T-cell (primary cell): ENCODE results near the gene LDHAL6A. TPM values are rescaled to one million over a fixed set of nuclear protein-coding genes. Genes with fewer than 3 reads are reported as not detected.

Source experiments
- ATAC-seq, 4 experiments: fragments of 200-7000 bp in 3 of 4; fragments of 150-1000 bp in 1 of 4; cut with Tn5 transposase; replicated peaks in 1 of 4; 1 replicate in 3 of 4; 2 replicates in 1 of 4; pipeline ENCODE4 v1.10.0; 2021; ENCODE audit warnings: moderate library complexity in 3 of 4, mild to moderate bottlenecking in 2 of 4, moderate number of reproducible peaks in 1 of 4
- CTCF ChIA-PET, 2 donors: fragments of 300-600 bp; sonication (Branson Sonifier 250); formaldehyde crosslinking; loops; one replicate each; lab custom pipeline; 2022; ENCODE audit warnings: antibody characterized with exemption in 2 of 2; lab: Charles Lee
- POLR2A ChIA-PET, 2 donors: fragments of 300-600 bp; sonication (Branson Sonifier 250); formaldehyde crosslinking; loops; one replicate each; lab custom pipeline; 2022; ENCODE audit warnings: antibody characterized with exemption in 2 of 2; lab: Charles Lee
- DNase-seq, 35 experiments: peaks; one replicate each; pipeline versions ENCODE4 v3.0.0 to v3.0.0-alpha.2; 2013 to 2023
- H3K27ac ChIP-seq: one replicate; pipeline ENCODE4 v1.5.1; 2013; ENCODE audit warnings: low read length
- H3K27me3 ChIP-seq, 2 experiments: replicated peaks in 1 of 2; 1 replicate in 1 of 2; 2 replicates in 1 of 2; pipeline versions ENCODE4 v1.6.1 to v1.7.0; 2013; ENCODE audit warnings: low read length in 1 of 2, mixed read lengths in 1 of 2; ENCODE audit not compliant: control insufficient read depth in 2 of 2, insufficient read depth in 2 of 2; ENCODE audit errors: extremely low read depth in 1 of 2
- H3K36me3 ChIP-seq, 2 donors: 1 replicate in 1 of 2; 2 replicates in 1 of 2; pipeline versions ENCODE4 v1.6.1 to v1.7.0; 2013; ENCODE audit warnings: low read length in 1 of 2; ENCODE audit not compliant: control insufficient read depth in 2 of 2, insufficient read depth in 1 of 2; ENCODE audit errors: extremely low read depth in 1 of 2
- H3K4me1 ChIP-seq, 2 experiments: 1 replicate in 1 of 2; 2 replicates in 1 of 2; pipeline versions ENCODE4 v1.6.1 to v1.7.0; 2013; ENCODE audit warnings: low read length in 2 of 2, mixed read lengths in 1 of 2; ENCODE audit not compliant: insufficient read depth in 2 of 2, control insufficient read depth in 1 of 2; ENCODE audit errors: extremely low read depth in 1 of 2
- H3K4me3 ChIP-seq, 2 donors: 1 replicate in 1 of 2; 2 replicates in 1 of 2; pipeline versions ENCODE4 v1.5.1 to v1.7.0; 2013; ENCODE audit warnings: mild to moderate bottlenecking in 2 of 2, low read length in 1 of 2, moderate library complexity in 1 of 2; ENCODE audit not compliant: control insufficient read depth in 1 of 2; ENCODE audit errors: extremely low read depth in 1 of 2
- H3K9me3 ChIP-seq: 2 replicates; pipeline ENCODE4 v1.7.0; 2013
- H3K27ac Mint-ChIP-seq, 2 donors: one replicate each; pipeline ENCODE4 v1.8.0; 2020 to 2021; ENCODE audit warnings: mild to moderate bottlenecking in 2 of 2, mixed read lengths in 2 of 2
- H3K27me3 Mint-ChIP-seq, 2 donors: one replicate each; pipeline ENCODE4 v1.8.0; 2021 to 2022; ENCODE audit warnings: mixed read lengths in 2 of 2
- H3K36me3 Mint-ChIP-seq: one replicate; pipeline ENCODE4 v1.8.0; 2021; ENCODE audit warnings: mixed read lengths
- H3K4me1 Mint-ChIP-seq, 3 donors: one replicate each; pipeline ENCODE4 v1.8.0; 2020 to 2022; ENCODE audit warnings: mixed read lengths in 3 of 3, mild to moderate bottlenecking in 1 of 3
- H3K4me3 Mint-ChIP-seq, 3 donors: one replicate each; pipeline ENCODE4 v1.8.0; 2020 to 2022; ENCODE audit warnings: mild to moderate bottlenecking in 3 of 3, mixed read lengths in 3 of 3, moderate library complexity in 3 of 3
- H3K9me3 Mint-ChIP-seq, 3 donors: one replicate each; pipeline ENCODE4 v1.8.0; 2020 to 2022; ENCODE audit warnings: mixed read lengths in 3 of 3
- WGBS: methylation state at CpG from one replicate; pipeline ENCODE4 v1.1.5; 2013; ENCODE audit warnings: missing lambda C conversion rate; ENCODE audit not compliant: insufficient coverage; 5-methylcytosine and 5-hydroxymethylcytosine counted together
- total RNA-seq, 35 experiments: library from RNA in 6 of 35; stranded (reverse) in 6 of 35; fragments of 120-200 nt in 1 of 35; gene quantifications; one replicate each; pipeline versions ENCODE4 v1.2.1 to v1.2.4 and lab custom pipeline; 2013 to 2026

Gene LDHAL6A
- total RNA-seq, 5 donors from 2014 or later (not counting 1 experiment from before 2014, with no cell fraction given), result 0.46 TPM; not detected in 4

DNA sequence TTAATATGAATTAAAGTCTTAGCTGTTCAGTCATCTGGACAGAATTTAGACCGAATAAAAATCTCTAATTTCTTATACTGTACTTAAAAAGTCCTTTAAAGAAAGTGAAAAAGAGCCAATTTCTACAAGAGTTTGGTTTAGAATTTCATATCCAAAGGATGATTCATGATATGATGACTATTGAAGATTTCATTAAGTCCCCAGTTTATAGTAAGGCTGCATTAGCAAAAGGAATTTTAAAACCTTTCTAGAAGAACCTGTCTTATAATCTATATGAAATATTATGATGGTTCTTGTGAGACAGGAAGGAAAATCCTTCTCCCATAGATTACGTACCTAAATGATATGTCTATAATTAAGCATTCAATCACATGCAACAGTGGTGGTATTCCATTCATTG is 36.3 kb downstream of the LDHAL6A start:
- H3K36me3 Mint-ChIP-seq, result peaks cover 53% of the 10 kb centered on the region
- WGBS, result no CpG with 5 or more reads among the region's 2 CpGs
- H3K9me3 Mint-ChIP-seq, result no peaks in the 10 kb centered on the region
- H3K4me1 Mint-ChIP-seq, result peaks cover 0 to 7% (median 5%) of the 10 kb centered on the region in 3 donors
- ATAC-seq (no peak), DNase-seq (no peak)
- no peak overlapping the region for H3K4me3 Mint-ChIP-seq
- no peaks in the 10 kb centered on the region for H3K9me3 ChIP-seq
- ChIA-PET CTCF (no interaction called here), POLR2A (no interaction called here)
- no peak overlapping the region for H3K27ac ChIP-seq
- H3K4me1 ChIP-seq, result no peaks in the 10 kb centered on the region
- H3K27ac Mint-ChIP-seq, result no peak overlapping the region
- H3K27me3 ChIP-seq, result no peaks in the 10 kb centered on the region
- H3K4me3 ChIP-seq, result no peak overlapping the region
- H3K27me3 Mint-ChIP-seq, result no peaks in the 10 kb centered on the region
- H3K36me3 ChIP-seq, result peaks cover 14 to 40% of the 10 kb centered on the region in 2 donors

DNA sequence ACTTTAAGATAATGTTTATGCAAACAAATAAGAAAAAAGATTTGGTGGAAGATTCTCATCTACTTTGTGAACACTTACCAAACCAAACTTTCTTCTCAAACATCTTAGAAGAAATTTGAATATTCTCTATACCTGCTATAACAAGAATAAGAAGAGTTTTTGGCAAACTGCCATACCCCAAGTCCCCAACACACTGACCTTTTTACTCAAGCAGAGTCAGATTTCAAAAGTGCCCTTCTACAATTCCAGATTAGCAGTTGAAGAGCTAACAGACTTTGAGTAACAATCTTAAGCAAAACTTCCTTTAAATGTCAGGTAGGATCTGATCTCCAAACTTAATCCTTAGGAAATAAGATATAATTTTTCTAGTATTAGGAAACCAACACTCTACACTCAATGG is 37.2 kb downstream of the LDHAL6A start:
- peaks cover 0 to 7% (median 5%) of the 10 kb centered on the region in 3 donors for H3K4me1 Mint-ChIP-seq
- CTCF ChIA-PET, result no interaction called here
- Histone ChIP-seq H3K9me3 (no peaks in the 10 kb centered on the region), H3K27ac (no peak overlapping the region), H3K4me3 (no peak overlapping the region), H3K4me1 (no peaks in the 10 kb centered on the region), H3K36me3 (peaks cover 14 to 45% of the 10 kb centered on the region in 2 donors), H3K27me3 (no peaks in the 10 kb centered on the region)
- H3K27ac Mint-ChIP-seq, result no peak overlapping the region
- no peak overlapping the region for H3K4me3 Mint-ChIP-seq
- no peaks in the 10 kb centered on the region for H3K27me3 Mint-ChIP-seq
- no peak for ATAC-seq
- POLR2A ChIA-PET, result no interaction called here
- H3K9me3 Mint-ChIP-seq, result no peaks in the 10 kb centered on the region
- H3K36me3 Mint-ChIP-seq, result peaks cover 52% of the 10 kb centered on the region
- no peak for DNase-seq

DNA sequence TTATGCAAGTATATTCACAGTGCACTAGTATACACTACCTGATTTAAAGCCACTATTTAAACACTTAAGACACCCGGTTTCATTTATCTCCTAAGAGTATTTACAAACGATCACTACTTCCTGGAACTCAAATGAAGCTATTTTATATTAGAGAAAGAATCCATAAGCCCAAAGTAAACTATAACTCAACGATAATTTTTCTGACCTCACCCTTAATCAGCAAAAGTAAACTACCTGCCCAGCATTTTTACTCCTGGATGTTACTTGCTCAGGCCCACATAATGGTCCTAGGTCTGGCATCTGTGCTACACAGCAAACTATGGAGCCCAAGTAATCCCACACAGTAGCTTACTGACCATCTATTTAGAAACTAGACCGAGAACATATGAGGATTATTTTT is 37.7 kb downstream of the LDHAL6A start:
- POLR2A ChIA-PET, result no interaction called here
- CTCF ChIA-PET, result interaction anchor here in 1 of 2 donors (1.3 kb wide), 1 partner anchor 238 kb away, joined by 3 read pairs; no protein-coding TSS in a partner anchor
- no peaks in the 10 kb centered on the region for H3K27me3 Mint-ChIP-seq
- Histone ChIP-seq H3K4me3 (no peak overlapping the region), H3K9me3 (no peaks in the 10 kb centered on the region), H3K27ac (no peak overlapping the region), H3K36me3 (peaks cover 14 to 45% of the 10 kb centered on the region in 2 donors), H3K27me3 (no peaks in the 10 kb centered on the region), H3K4me1 (no peaks in the 10 kb centered on the region)
- H3K4me3 Mint-ChIP-seq, result no peak overlapping the region
- no CpG with 5 or more reads among the region's 4 CpGs for WGBS
- H3K27ac Mint-ChIP-seq, result peak overlapping the region in 1 of 2 donors; percentile 70
- H3K9me3 Mint-ChIP-seq, result no peaks in the 10 kb centered on the region
- H3K4me1 Mint-ChIP-seq, result peaks cover 0 to 7% (median 6%) of the 10 kb centered on the region in 3 donors
- H3K36me3 Mint-ChIP-seq, result peaks cover 52% of the 10 kb centered on the region
- ATAC-seq (no peak), DNase-seq (no peak)

DNA sequence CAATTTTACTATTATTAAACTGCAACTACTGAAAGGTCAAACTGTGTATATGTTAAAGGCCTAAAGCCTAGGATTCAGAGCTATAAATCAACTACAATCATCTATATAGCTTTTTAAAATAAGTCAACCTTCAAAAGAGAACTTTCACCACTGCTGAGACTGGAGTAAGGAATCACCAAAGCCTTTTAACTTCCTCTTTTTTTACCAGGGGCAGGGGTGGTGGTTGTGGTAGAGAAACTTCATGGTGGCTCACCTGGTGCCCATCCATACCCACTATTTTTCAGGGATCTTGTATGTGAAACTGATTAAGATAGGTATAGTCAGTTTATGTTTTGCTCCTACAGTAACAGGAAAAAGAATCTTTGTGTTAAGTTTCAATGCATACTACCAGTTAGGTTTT is 39.6 kb downstream of the LDHAL6A start:
- peaks cover 0 to 9% (median 8%) of the 10 kb centered on the region in 3 donors for H3K4me1 Mint-ChIP-seq
- H3K36me3 ChIP-seq, result peaks cover 14 to 55% of the 10 kb centered on the region in 2 donors
- H3K27me3 Mint-ChIP-seq, result no peaks in the 10 kb centered on the region
- ChIA-PET CTCF (interaction anchor here in 1 of 2 donors (0.5 to 0.6 kb wide), 2 partner anchors 18 to 477 kb away, joined by 3 read pairs; no protein-coding TSS in a partner anchor), POLR2A (interaction anchor here in 1 of 2 donors (0.6 kb wide), 1 partner anchor 32 kb away, joined by 3 read pairs; no protein-coding TSS in a partner anchor)
- no peaks in the 10 kb centered on the region for H3K9me3 ChIP-seq
- ATAC-seq (no peak), DNase-seq (no peak)
- no peak overlapping the region for H3K4me3 ChIP-seq
- peaks cover 49% of the 10 kb centered on the region for H3K36me3 Mint-ChIP-seq
- no peak overlapping the region for H3K4me3 Mint-ChIP-seq
- peak overlapping the region in 1 of 2 donors; percentile 27 for H3K27ac Mint-ChIP-seq
- H3K27ac ChIP-seq, result no peak overlapping the region
- H3K9me3 Mint-ChIP-seq, result no peaks in the 10 kb centered on the region
- no peaks in the 10 kb centered on the region for H3K27me3 ChIP-seq
- H3K4me1 ChIP-seq, result no peaks in the 10 kb centered on the region

DNA sequence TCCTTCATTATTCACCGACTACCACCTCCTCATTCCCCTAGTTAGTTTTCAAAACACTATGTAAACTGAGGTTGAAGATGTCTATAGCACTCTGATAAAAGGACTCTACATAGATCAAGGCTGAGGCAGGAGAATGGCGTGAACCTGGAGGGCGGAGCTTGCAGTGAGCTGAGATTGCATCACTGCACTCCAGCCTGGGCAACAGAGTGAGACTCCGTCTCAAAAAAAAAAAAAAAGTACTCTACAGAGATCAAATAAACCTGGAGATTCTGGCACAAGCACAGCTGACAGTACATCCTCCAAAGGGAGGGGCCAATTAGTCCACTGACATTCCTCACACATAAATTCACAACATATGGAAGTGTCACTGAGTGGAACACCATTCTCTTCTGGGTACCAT is 40.0 kb downstream of the LDHAL6A start:
- Histone ChIP-seq H3K36me3 (peaks cover 12 to 55% of the 10 kb centered on the region in 2 donors), H3K4me1 (no peaks in the 10 kb centered on the region), H3K9me3 (no peaks in the 10 kb centered on the region), H3K4me3 (no peak overlapping the region), H3K27ac (no peak overlapping the region), H3K27me3 (no peaks in the 10 kb centered on the region)
- WGBS, result 100% methylated on average over 3 of the region's 4 CpGs
- Mint-ChIP-seq H3K36me3 (peaks cover 48% of the 10 kb centered on the region), H3K27ac (peak overlapping the region in 1 of 2 donors; percentile 27), H3K4me3 (no peak overlapping the region), H3K9me3 (no peaks in the 10 kb centered on the region), H3K27me3 (no peaks in the 10 kb centered on the region), H3K4me1 (peaks cover 0 to 9% (median 8%) of the 10 kb centered on the region in 3 donors)
- no peak for DNase-seq
- ChIA-PET POLR2A (no interaction called here), CTCF (interaction anchor here in 1 of 2 donors (0.5 kb wide), 1 partner anchor 477 kb away, joined by 3 read pairs; no protein-coding TSS in a partner anchor)
- no peak for ATAC-seq

DNA sequence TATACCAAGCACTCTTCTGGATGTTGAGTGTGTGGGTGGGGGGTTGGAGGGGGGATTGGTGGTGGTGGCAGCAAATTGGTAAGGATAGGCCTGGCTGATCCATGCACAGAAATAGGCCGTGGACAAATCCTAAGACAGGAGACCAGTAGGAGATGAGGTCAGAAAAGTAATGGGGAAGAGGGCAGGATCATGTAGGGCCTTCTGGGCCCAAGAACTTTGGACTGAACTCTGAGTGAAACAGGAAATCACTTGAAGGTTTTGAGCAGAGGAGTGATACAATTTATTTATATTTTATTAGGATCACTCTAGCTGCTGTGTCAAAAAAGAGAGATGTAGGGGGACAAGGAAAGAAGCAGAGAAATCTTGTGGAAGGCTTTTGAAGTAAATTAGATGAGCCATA is 42.4 kb downstream of the LDHAL6A start:
- no peak overlapping the region for H3K27ac Mint-ChIP-seq
- CTCF ChIA-PET, result no interaction called here
- peaks cover 0 to 9% (median 8%) of the 10 kb centered on the region in 3 donors for H3K4me1 Mint-ChIP-seq
- no peak overlapping the region for H3K4me3 Mint-ChIP-seq
- no peak for ATAC-seq
- H3K27me3 Mint-ChIP-seq, result no peaks in the 10 kb centered on the region
- Histone ChIP-seq H3K36me3 (peaks cover 5 to 64% of the 10 kb centered on the region in 2 donors), H3K27ac (no peak overlapping the region), H3K4me3 (no peak overlapping the region), H3K4me1 (no peaks in the 10 kb centered on the region), H3K27me3 (no peaks in the 10 kb centered on the region), H3K9me3 (no peaks in the 10 kb centered on the region)
- WGBS, result 100% methylated on average over 1 of the region's 1 CpG
- DNase-seq, result no peak
- H3K36me3 Mint-ChIP-seq, result peaks cover 65% of the 10 kb centered on the region
- H3K9me3 Mint-ChIP-seq, result no peaks in the 10 kb centered on the region
- POLR2A ChIA-PET, result no interaction called here
